SU-DHL-6 (cell line): ENCODE data around the gene NUTM1.

Source experiments
- CTCF ChIP-seq: fragments of 200-600 bp; sonication (generic); IDR thresholded peaks from one replicate; pipeline ENCODE4 v1.5.1; 2017; ENCODE audit warnings: antibody characterized with exemption, mild to moderate bottlenecking, low read length, moderate library complexity; ENCODE audit not compliant: insufficient read depth, poor library complexity, severe bottlenecking
- EZH2phosphoT487 ChIP-seq: fragments of 200-600 bp; sonication (generic), shearing (Covaris generic); conservative IDR thresholded peaks from 2 replicates; pipeline ENCODE4 v1.6.1; 2018; ENCODE audit warnings: mild to moderate bottlenecking, antibody characterized with exemption, low read length, moderate library complexity, mixed read lengths

- TF ChIP-seq CTCF (no peak), EZH2phosphoT487 (no peak)
Measured at GRCh38 chr15:34360298-34360697, 17.2 kb downstream of the NUTM1 start.
